GM12801 (cell line): ENCODE data around the gene DST.

ENCODE experiments used
- TF ChIP-seq, protein P1 (sequence below): IDR thresholded peaks from one replicate; pipeline ENCODE4 v1.5.1; 2011; ENCODE audit warnings: control low read depth; ENCODE audit not compliant: insufficient read length; ENCODE audit errors: extremely low read depth

DST gene

DNA sequence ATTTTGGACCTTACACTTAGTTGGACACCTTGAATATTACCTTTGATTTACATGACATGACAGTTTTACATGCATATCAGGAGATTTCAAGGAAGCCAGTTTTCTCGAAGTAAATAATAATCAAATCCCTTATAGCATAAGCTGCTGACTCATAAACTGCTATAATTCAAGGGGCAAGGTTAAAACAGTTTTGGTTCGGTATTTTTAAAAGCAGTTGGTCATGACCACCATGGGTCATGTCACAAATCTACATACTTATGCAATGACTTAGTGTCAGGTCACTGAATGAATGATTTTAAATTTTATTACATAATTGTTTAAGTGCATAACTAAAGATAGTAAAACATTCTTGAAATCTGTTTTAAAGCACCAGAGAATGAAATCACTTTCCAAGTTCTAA lies 158.0 kb downstream of the DST start:
- TF ChIP-seq, protein P1, sequence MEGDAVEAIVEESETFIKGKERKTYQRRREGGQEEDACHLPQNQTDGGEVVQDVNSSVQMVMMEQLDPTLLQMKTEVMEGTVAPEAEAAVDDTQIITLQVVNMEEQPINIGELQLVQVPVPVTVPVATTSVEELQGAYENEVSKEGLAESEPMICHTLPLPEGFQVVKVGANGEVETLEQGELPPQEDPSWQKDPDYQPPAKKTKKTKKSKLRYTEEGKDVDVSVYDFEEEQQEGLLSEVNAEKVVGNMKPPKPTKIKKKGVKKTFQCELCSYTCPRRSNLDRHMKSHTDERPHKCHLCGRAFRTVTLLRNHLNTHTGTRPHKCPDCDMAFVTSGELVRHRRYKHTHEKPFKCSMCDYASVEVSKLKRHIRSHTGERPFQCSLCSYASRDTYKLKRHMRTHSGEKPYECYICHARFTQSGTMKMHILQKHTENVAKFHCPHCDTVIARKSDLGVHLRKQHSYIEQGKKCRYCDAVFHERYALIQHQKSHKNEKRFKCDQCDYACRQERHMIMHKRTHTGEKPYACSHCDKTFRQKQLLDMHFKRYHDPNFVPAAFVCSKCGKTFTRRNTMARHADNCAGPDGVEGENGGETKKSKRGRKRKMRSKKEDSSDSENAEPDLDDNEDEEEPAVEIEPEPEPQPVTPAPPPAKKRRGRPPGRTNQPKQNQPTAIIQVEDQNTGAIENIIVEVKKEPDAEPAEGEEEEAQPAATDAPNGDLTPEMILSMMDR, result no peak

DNA sequence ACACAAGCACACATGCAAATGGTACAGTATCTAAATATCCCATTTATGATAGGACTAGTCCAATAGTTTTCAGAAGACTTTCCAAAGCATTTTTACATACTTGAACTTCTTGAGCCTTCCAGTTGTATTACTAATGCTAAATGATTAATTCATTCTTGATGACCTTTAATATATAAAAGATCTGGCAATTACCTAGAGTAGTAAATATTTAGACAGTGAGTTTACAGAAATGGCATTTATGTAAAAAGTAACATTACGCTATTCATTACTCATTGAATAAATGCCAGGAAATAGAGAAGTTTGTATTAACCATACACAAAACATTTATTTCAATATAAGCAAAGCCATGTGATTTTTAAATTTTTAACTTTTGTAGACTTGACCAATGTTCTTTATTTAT lies 158.8 kb downstream of the DST start:
- TF ChIP-seq, protein P1, result no peak

DNA sequence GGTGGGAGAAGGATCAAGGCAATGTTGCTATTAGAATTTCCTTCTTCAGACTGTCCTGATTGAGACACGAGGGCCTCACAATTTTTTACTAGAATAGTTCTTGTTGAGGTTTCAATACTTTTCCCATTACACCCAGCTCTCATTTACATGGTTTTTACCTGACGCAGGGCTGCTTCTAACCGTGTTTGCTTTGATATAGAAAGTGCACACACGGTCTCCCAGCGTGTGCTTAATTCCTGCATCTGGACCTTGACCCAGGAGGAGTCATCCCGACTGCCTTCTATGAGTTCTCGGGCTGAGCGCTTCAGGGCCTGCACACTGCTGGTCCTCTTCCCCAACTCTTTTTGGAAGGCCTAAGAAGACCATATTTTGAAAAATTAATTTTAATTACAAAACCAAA lies 160.2 kb downstream of the DST start:
- TF ChIP-seq, protein P1, result no peak

DNA sequence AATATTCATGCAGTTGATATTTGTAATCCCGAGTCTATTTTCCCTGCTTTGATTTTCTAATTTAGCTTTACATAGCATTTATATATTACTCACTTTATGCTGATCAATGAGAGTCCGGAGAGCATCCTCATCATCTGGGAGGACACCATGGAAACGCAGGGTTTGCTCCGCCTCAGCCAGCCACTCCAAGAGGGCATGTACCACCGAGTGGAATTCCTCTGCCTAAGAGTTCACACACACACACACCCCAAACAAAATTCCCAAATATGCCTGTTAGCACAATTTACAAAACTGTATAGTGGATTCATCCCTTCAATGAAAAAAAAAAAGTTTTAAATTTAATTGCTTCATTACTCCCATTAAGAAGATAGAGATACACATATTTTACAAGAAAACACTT lies 160.7 kb downstream of the DST start:
- TF ChIP-seq, protein P1, result no peak

DNA sequence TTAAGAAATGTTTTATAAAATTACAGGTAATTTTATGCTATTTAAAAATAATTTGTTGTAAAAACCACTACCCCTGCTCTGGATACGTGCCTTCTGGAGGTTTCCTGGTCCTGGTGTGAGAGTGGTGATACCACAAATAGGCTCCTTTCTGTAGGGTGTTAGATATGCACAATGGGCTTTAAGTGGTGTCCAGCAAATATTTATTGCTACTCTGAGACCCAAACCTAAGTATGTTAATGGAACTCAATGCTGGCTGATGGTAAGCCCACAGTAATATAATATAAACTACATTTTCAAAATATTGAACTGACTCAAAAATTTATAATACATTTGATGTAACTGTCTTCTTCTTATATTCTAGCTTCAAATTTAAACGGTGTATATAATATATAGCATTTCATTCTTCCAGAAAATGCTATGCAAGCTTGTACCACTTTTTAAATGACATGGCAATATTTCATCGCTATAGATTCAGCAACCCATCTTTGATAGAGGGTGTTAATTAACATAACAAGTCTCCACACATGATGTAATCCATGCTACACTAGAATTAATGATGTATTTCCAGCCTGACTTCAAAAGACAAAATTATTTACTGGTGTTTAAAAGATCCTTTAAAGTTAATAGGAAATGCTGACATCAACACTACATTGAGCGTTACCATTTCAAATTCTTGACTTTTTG lies 161.9 kb downstream of the DST start:
- TF ChIP-seq, protein P1, result no peak

DNA sequence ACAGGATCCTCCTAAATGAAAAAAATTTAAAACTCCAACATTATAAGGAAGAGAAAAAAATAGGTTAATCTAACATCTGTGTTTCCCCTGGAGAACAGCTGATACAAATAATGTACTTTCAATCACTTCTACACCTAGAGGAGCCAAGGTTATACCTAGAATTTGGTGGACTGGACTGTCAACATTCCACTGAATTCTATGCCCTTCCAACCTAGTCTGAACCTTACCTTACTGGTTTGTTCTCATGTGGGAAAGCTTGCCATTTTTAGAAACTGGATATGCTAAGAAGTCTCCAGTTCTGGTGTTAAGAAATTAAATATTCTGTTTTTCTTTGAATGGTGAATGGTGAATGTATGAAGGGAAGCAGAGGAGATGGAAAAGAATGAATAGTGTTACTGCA lies 162.4 kb downstream of the DST start:
- TF ChIP-seq, protein P1, result no peak

DNA sequence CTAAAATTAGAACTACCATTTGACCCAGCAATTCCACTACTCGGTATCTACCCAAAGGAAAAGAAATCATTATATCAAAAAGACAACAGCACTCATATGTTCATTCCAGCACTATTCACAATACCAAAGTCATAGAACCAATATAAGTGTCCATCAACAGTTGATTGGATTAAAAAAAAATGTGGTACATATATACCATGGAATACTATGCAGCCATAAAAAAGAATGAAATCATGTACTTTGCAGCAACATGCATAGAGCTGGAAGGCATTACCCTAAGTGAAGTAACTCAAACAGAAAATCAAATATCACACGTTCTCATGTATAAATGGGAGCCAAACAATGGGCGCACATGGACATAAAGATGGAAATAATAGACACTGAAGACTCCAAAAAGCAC lies 163.3 kb downstream of the DST start:
- TF ChIP-seq, protein P1, result no peak
